ENCODE data around the gene RDH14.

The RDH14 gene

GRCh38 chr2:18592372-18592771 is 31.9 kb upstream of the RDH14 start:
- POLR2A ChIA-PET: no interaction called here
- no peaks in the 10 kb centered on the region for H3K36me3 ChIP-seq (ENCODE audit: control insufficient read depth in 2 of 2, insufficient read depth in 1 of 2, low read length in 2 of 2)
- no peak overlapping the region for H3K27ac ChIP-seq (ENCODE audit: extremely low read depth, low read depth, low read length)
- CTCF ChIA-PET: no interaction called here
- no peaks in the 10 kb centered on the region for H3K9me3 ChIP-seq (ENCODE audit: control insufficient read depth, insufficient read depth, low read depth, low read length)
- TF ChIP-seq YY1 (tag by site-specific recombination; IDR thresholded peaks at IDR 0.05): no peak
- no peak overlapping the region for H3K4me3 ChIP-seq (ENCODE audit: low read depth, low read length)
- H3K4me1 ChIP-seq (ENCODE audit: control insufficient read depth, insufficient read depth, low read length): no peaks in the 10 kb centered on the region

- Histone ChIP-seq H3K36me3 (ENCODE audit: control insufficient read depth in 2 of 2, insufficient read depth in 1 of 2, low read length in 2 of 2) (no peaks in the 10 kb centered on the region), H3K9me3 (ENCODE audit: control insufficient read depth, insufficient read depth, low read depth, low read length) (no peaks in the 10 kb centered on the region; the same call in 1 of the 2 replicates), H3K27ac (ENCODE audit: extremely low read depth, low read depth, low read length) (no peak within 1 kb of the TSS), H3K4me3 (ENCODE audit: low read depth, low read length) (no peak within 1 kb of the TSS), H3K4me1 (ENCODE audit: control insufficient read depth, insufficient read depth, low read length) (no peaks in the 10 kb centered on the region)
- POLR2A ChIA-PET: no interaction called here
- no peak for TF ChIP-seq WT1 (tag by site-specific recombination; IDR thresholded peaks at IDR 0.05)
- TF ChIP-seq ZXDB (tag by site-specific recombination; IDR thresholded peaks at IDR 0.05): no peak
- TF ChIP-seq ZNF548 (tag by site-specific recombination; IDR thresholded peaks at IDR 0.05): no peak
- no peak for TF ChIP-seq ZSCAN5A (tag by site-specific recombination; IDR thresholded peaks at IDR 0.05)
- TF ChIP-seq ZNF560 (tag by site-specific recombination; IDR thresholded peaks at IDR 0.05; ENCODE audit: borderline replicate concordance): no peak
- TF ChIP-seq ZNF157 (tag by site-specific recombination; IDR thresholded peaks at IDR 0.05): no peak
- TF ChIP-seq ZNF239 (tag by site-specific recombination; IDR thresholded peaks at IDR 0.05): no peak
- no peak for TF ChIP-seq MYNN (tag by site-specific recombination; IDR thresholded peaks at IDR 0.05; ENCODE audit: borderline replicate concordance)
- no peak for TF ChIP-seq ZNF24 (tag by site-specific recombination; IDR thresholded peaks at IDR 0.05)
- TF ChIP-seq ZNF629 (tag by site-specific recombination; IDR thresholded peaks at IDR 0.05): no peak
- no peak for TF ChIP-seq ZNF302 (tag by site-specific recombination; IDR thresholded peaks at IDR 0.05; ENCODE audit: low read depth)
- TF ChIP-seq REPIN1 (tag by site-specific recombination; IDR thresholded peaks at IDR 0.05; ENCODE audit: low read depth): no peak
- CTCF ChIA-PET: interaction anchor here (0.7 kb wide), 1 partner anchor 185 kb away, joined by 4 read pairs; no protein-coding TSS in a partner anchor
Observed at GRCh38 chr2:18589354-18589753, 28.9 kb upstream of the RDH14 start, which contains the start of gene NT5C1B. NT5C1B (minus strand) TSS chr2:18589569; CDS start chr2:18589468, 101 bp downstream.

GRCh38 chr2:18588802-18589201 is 28.3 kb upstream of the RDH14 start:
- no peak overlapping the region for H3K4me3 ChIP-seq (ENCODE audit: low read depth, low read length)
- H3K27ac ChIP-seq (ENCODE audit: extremely low read depth, low read depth, low read length): no peak overlapping the region
- H3K4me1 ChIP-seq (ENCODE audit: control insufficient read depth, insufficient read depth, low read length): no peaks in the 10 kb centered on the region
- no peaks in the 10 kb centered on the region for H3K36me3 ChIP-seq (ENCODE audit: control insufficient read depth in 2 of 2, insufficient read depth in 1 of 2, low read length in 2 of 2)
- ChIA-PET CTCF (interaction anchor here (0.7 kb wide), 1 partner anchor 184 kb away, joined by 4 read pairs; no protein-coding TSS in a partner anchor), POLR2A (no interaction called here)
- no peaks in the 10 kb centered on the region; the same call in 1 of the 2 replicates for H3K9me3 ChIP-seq (ENCODE audit: control insufficient read depth, insufficient read depth, low read depth, low read length)
- no peak for TF ChIP-seq ZNF311 (tag by site-specific recombination; IDR thresholded peaks at IDR 0.05; ENCODE audit: borderline replicate concordance)

- H3K4me3 ChIP-seq (ENCODE audit: low read depth, low read length): no peak overlapping the region
- no peaks in the 10 kb centered on the region; the same call in 1 of the 2 replicates for H3K9me3 ChIP-seq (ENCODE audit: control insufficient read depth, insufficient read depth, low read depth, low read length)
- CTCF ChIA-PET: no interaction called here
- no peaks in the 10 kb centered on the region for H3K36me3 ChIP-seq (ENCODE audit: control insufficient read depth in 2 of 2, insufficient read depth in 1 of 2, low read length in 2 of 2)
- POLR2A ChIA-PET: no interaction called here
- H3K4me1 ChIP-seq (ENCODE audit: control insufficient read depth, insufficient read depth, low read length): no peaks in the 10 kb centered on the region
- H3K27ac ChIP-seq (ENCODE audit: extremely low read depth, low read depth, low read length): no peak overlapping the region
- no peak for TF ChIP-seq ZNF571 (tag by site-specific recombination; IDR thresholded peaks at IDR 0.05)
- TF ChIP-seq TSHZ1 (tag by site-specific recombination; IDR thresholded peaks at IDR 0.05; ENCODE audit: borderline replicate concordance): no peak
- TF ChIP-seq HOXA7 (CRISPR knock-in tag; IDR thresholded peaks at IDR 0.05; ENCODE audit: borderline replicate concordance): no peak
- no peak for TF ChIP-seq ZSCAN5A (tag by site-specific recombination; IDR thresholded peaks at IDR 0.05)
- TF ChIP-seq ZNF184 (tag by site-specific recombination; IDR thresholded peaks at IDR 0.05): no peak
- TF ChIP-seq HOXC10 (CRISPR knock-in tag; IDR thresholded peaks at IDR 0.05): no peak
- TF ChIP-seq ZBTB6 (tag by site-specific recombination; IDR thresholded peaks at IDR 0.05): no peak
- no peak for TF ChIP-seq KLF9 (tag by site-specific recombination; IDR thresholded peaks at IDR 0.05; ENCODE audit: low read depth)
- TF ChIP-seq ZBTB8A (tag by site-specific recombination; IDR thresholded peaks at IDR 0.05): no peak
- no peak for TF ChIP-seq ZNF626 (tag by site-specific recombination; IDR thresholded peaks at IDR 0.05)
Observed at GRCh38 chr2:18588049-18588448, 27.6 kb upstream of the RDH14 start.

Data from HEK293 (cell line).